Measurements from ENCODE around the gene RIC8B.

DNA sequence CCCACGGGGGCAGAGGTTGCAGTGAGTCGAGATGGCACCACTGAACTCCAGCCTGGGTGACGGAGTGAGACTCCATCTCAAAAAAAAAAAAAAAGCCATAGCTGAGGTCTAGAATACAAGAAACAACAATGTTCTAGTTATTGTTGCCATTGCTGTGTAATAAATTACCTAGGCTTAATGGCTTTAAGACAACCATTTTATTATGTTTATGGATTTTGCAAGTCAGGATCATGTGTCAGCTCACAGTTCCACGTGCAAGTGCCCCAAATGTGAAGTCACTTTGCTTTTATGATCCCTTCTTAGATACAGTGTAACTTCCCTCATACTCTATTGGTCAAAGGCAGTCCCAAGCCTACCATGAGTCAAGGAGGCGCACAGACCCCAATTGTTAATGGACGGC is 49.5 kb upstream of the RIC8B start:
- TF ChIP-seq, protein P1, sequence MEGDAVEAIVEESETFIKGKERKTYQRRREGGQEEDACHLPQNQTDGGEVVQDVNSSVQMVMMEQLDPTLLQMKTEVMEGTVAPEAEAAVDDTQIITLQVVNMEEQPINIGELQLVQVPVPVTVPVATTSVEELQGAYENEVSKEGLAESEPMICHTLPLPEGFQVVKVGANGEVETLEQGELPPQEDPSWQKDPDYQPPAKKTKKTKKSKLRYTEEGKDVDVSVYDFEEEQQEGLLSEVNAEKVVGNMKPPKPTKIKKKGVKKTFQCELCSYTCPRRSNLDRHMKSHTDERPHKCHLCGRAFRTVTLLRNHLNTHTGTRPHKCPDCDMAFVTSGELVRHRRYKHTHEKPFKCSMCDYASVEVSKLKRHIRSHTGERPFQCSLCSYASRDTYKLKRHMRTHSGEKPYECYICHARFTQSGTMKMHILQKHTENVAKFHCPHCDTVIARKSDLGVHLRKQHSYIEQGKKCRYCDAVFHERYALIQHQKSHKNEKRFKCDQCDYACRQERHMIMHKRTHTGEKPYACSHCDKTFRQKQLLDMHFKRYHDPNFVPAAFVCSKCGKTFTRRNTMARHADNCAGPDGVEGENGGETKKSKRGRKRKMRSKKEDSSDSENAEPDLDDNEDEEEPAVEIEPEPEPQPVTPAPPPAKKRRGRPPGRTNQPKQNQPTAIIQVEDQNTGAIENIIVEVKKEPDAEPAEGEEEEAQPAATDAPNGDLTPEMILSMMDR (IDR thresholded peaks at IDR 0.05; ENCODE audit: low read length), result no peak
- no peak for TF ChIP-seq EZH2 (IDR thresholded peaks at IDR 0.05; ENCODE audit: borderline replicate concordance, low read length)
